Measurements from ENCODE around the gene ADARB2. TPM values are rescaled to one million over a fixed set of nuclear protein-coding genes. Genes with fewer than 3 reads are reported as not detected.

ADARB2 gene
- total RNA-seq, 1 experiment from 2014 or later, result not detected

DNA sequence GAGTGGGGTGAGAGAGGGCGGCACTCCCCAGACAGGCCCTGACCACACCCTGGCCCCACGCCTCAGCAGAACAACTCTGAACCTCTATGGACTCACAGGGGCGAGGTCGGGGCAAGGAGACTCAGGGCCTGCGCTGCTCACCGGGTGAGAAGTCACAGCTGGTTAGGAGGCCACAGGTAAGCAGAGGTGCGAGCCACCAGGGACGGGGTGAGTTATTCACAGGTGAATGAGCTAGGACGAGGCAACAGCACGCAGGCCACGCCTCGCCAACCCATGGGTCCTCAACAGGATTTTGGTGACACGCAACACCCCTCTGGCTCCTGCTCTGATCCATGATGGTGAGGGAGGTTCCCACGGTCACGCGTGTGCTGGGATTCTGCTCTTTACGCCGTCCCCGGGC, 202.5 kb downstream of the ADARB2 start:
- H3K27ac Mint-ChIP-seq (ENCODE audit: unreplicated experiment), result no peak overlapping the region
- no TSS peak for BruUV-seq (replicated peaks)
- peaks cover 10% of the 10 kb centered on the region for H3K27me3 Mint-ChIP-seq (ENCODE audit: unreplicated experiment)
- TF ChIP-seq, protein P1, sequence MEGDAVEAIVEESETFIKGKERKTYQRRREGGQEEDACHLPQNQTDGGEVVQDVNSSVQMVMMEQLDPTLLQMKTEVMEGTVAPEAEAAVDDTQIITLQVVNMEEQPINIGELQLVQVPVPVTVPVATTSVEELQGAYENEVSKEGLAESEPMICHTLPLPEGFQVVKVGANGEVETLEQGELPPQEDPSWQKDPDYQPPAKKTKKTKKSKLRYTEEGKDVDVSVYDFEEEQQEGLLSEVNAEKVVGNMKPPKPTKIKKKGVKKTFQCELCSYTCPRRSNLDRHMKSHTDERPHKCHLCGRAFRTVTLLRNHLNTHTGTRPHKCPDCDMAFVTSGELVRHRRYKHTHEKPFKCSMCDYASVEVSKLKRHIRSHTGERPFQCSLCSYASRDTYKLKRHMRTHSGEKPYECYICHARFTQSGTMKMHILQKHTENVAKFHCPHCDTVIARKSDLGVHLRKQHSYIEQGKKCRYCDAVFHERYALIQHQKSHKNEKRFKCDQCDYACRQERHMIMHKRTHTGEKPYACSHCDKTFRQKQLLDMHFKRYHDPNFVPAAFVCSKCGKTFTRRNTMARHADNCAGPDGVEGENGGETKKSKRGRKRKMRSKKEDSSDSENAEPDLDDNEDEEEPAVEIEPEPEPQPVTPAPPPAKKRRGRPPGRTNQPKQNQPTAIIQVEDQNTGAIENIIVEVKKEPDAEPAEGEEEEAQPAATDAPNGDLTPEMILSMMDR (IDR thresholded peaks at IDR 0.05; ENCODE audit: unreplicated experiment), result no peak
- no peak overlapping the region for H3K4me3 Mint-ChIP-seq (ENCODE audit: low read depth, unreplicated experiment)
- CTCF ChIA-PET, result no interaction called here
- no peaks in the 10 kb centered on the region for H3K36me3 Mint-ChIP-seq (ENCODE audit: insufficient read depth, unreplicated experiment)
- no peaks in the 10 kb centered on the region for H3K4me1 Mint-ChIP-seq (ENCODE audit: low read depth, unreplicated experiment)
- no peak for DNase-seq
- peaks cover 6% of the 10 kb centered on the region for H3K9me3 Mint-ChIP-seq (ENCODE audit: low read depth, unreplicated experiment)
- intact Hi-C loops (cut with micrococcal nuclease; ENCODE audit: unreplicated experiment), result no loop called here

- H3K27me3 Mint-ChIP-seq (ENCODE audit: unreplicated experiment), result peaks cover 15% of the 10 kb centered on the region
- intact Hi-C loops (cut with micrococcal nuclease; ENCODE audit: unreplicated experiment), result no loop called here
- H3K4me1 Mint-ChIP-seq (ENCODE audit: low read depth, unreplicated experiment), result no peaks in the 10 kb centered on the region
- BruUV-seq (replicated peaks), result no TSS peak
- peaks cover 6% of the 10 kb centered on the region for H3K9me3 Mint-ChIP-seq (ENCODE audit: low read depth, unreplicated experiment)
- no peak overlapping the region for H3K27ac Mint-ChIP-seq (ENCODE audit: unreplicated experiment)
- TF ChIP-seq, protein P1 (IDR thresholded peaks at IDR 0.05; ENCODE audit: unreplicated experiment), result no peak
- H3K4me3 Mint-ChIP-seq (ENCODE audit: low read depth, unreplicated experiment), result no peak overlapping the region
- no peaks in the 10 kb centered on the region for H3K36me3 Mint-ChIP-seq (ENCODE audit: insufficient read depth, unreplicated experiment)
- CTCF ChIA-PET, result no interaction called here
- DNase-seq, result no peak
Measured at GRCh38 chr10:1532636-1533035, 204.7 kb downstream of the ADARB2 start.

- TF ChIP-seq, protein P1 (IDR thresholded peaks at IDR 0.05; ENCODE audit: unreplicated experiment), result no peak
Measured at GRCh38 chr10:1531883-1532597, 205.3 kb downstream of the ADARB2 start.

GRCh38 chr10:1530871-1531517, 206.3 kb downstream of the ADARB2 start:
- CTCF ChIA-PET, result no interaction called here
- no peaks in the 10 kb centered on the region for H3K36me3 Mint-ChIP-seq (ENCODE audit: insufficient read depth, unreplicated experiment)
- no peak overlapping the region for H3K27ac Mint-ChIP-seq (ENCODE audit: unreplicated experiment)
- peaks cover 15% of the 10 kb centered on the region for H3K27me3 Mint-ChIP-seq (ENCODE audit: unreplicated experiment)
- intact Hi-C loops (cut with micrococcal nuclease; ENCODE audit: unreplicated experiment), result no loop called here
- no peak overlapping the region for H3K4me3 Mint-ChIP-seq (ENCODE audit: low read depth, unreplicated experiment)
- peaks cover 6% of the 10 kb centered on the region for H3K9me3 Mint-ChIP-seq (ENCODE audit: low read depth, unreplicated experiment)
- no TSS peak for BruUV-seq (replicated peaks)
- TF ChIP-seq, protein P1 (IDR thresholded peaks at IDR 0.05; ENCODE audit: unreplicated experiment), result no peak
- DNase-seq, result no peak
- no peaks in the 10 kb centered on the region for H3K4me1 Mint-ChIP-seq (ENCODE audit: low read depth, unreplicated experiment)

More at GRCh38 chr10:1531883-1532597, 205.3 kb downstream of the ADARB2 start:
- H3K36me3 Mint-ChIP-seq (ENCODE audit: insufficient read depth, unreplicated experiment), result no peaks in the 10 kb centered on the region
- H3K4me3 Mint-ChIP-seq (ENCODE audit: low read depth, unreplicated experiment), result no peak overlapping the region
- intact Hi-C loops (cut with micrococcal nuclease; ENCODE audit: unreplicated experiment), result no loop called here
- no TSS peak for BruUV-seq (replicated peaks)
- no peaks in the 10 kb centered on the region for H3K4me1 Mint-ChIP-seq (ENCODE audit: low read depth, unreplicated experiment)
- H3K27ac Mint-ChIP-seq (ENCODE audit: unreplicated experiment), result no peak overlapping the region
- H3K27me3 Mint-ChIP-seq (ENCODE audit: unreplicated experiment), result peaks cover 15% of the 10 kb centered on the region
- peaks cover 6% of the 10 kb centered on the region for H3K9me3 Mint-ChIP-seq (ENCODE audit: low read depth, unreplicated experiment)
- CTCF ChIA-PET, result no interaction called here
- no peak for DNase-seq

Measured in Calu3 (cell line).